HG03066 (cell line): ENCODE measurements around the gene RNF213.
"Not testable (repeated sequence)": the region's sequence is repeated elsewhere in the genome, so short reads cannot be mapped to it uniquely, and the experiment has no call there.

Experiments
- ATAC-seq: cut with Tn5 transposase; IDR thresholded peaks from one replicate; pipeline ENCODE4 v1.9.1; 2021; ENCODE audit warnings: low read depth; ENCODE audit not compliant: unreplicated experiment

The RNF213 gene

GRCh38 chr17:80291260-80291659 lies 30.6 kb downstream of the RNF213 start:
- no peak for ATAC-seq

GRCh38 chr17:80291691-80292487 lies 31.2 kb downstream of the RNF213 start:
- ATAC-seq = no peak

GRCh38 chr17:80292521-80292971 lies 31.9 kb downstream of the RNF213 start:
- no peak for ATAC-seq

GRCh38 chr17:80294210-80294609 lies 33.6 kb downstream of the RNF213 start:
- no peak for ATAC-seq

GRCh38 chr17:80294653-80295052 lies 34.0 kb downstream of the RNF213 start:
- ATAC-seq = no peak

GRCh38 chr17:80295146-80295545 lies 34.5 kb downstream of the RNF213 start:
- ATAC-seq = no peak

- ATAC-seq = no peak
Observed at GRCh38 chr17:80295559-80295958, 34.9 kb downstream of the RNF213 start.

GRCh38 chr17:80296221-80296620 lies 35.6 kb downstream of the RNF213 start:
- ATAC-seq = no peak

GRCh38 chr17:80297996-80298560 lies 37.4 kb downstream of the RNF213 start:
- ATAC-seq = no peak

- not testable (repeated sequence) for ATAC-seq
Observed at GRCh38 chr17:80299350-80300100, 38.9 kb downstream of the RNF213 start.

- not testable (repeated sequence) for ATAC-seq
Observed at GRCh38 chr17:80300756-80301155, 40.1 kb downstream of the RNF213 start.

- no peak for ATAC-seq
Observed at GRCh38 chr17:80303824-80304223, 43.2 kb downstream of the RNF213 start.

- ATAC-seq = no peak
Observed at GRCh38 chr17:80307994-80308691, 47.5 kb downstream of the RNF213 start.

GRCh38 chr17:80308692-80309517 lies 48.3 kb downstream of the RNF213 start:
- no peak for ATAC-seq

GRCh38 chr17:80311216-80311827 lies 50.7 kb downstream of the RNF213 start:
- ATAC-seq = no peak

- no peak for ATAC-seq
Observed at GRCh38 chr17:80312621-80313135, 52.0 kb downstream of the RNF213 start.

GRCh38 chr17:80313160-80313829 lies 52.6 kb downstream of the RNF213 start:
- no peak for ATAC-seq

- not testable (repeated sequence) for ATAC-seq
Observed at GRCh38 chr17:80313946-80314345, 53.3 kb downstream of the RNF213 start.
